HG03097 (cell line): Measurements from ENCODE around the gene HDDC3.
"Not testable (repeated sequence)": the region's sequence is repeated elsewhere in the genome, so short reads cannot be mapped to it uniquely, and the experiment has no call there.

Experiments used
- ATAC-seq: cut with Tn5 transposase; IDR thresholded peaks from one replicate; pipeline ENCODE4 v1.9.1; 2021; ENCODE audit not compliant: unreplicated experiment, low FRiP score

HDDC3 gene

DNA sequence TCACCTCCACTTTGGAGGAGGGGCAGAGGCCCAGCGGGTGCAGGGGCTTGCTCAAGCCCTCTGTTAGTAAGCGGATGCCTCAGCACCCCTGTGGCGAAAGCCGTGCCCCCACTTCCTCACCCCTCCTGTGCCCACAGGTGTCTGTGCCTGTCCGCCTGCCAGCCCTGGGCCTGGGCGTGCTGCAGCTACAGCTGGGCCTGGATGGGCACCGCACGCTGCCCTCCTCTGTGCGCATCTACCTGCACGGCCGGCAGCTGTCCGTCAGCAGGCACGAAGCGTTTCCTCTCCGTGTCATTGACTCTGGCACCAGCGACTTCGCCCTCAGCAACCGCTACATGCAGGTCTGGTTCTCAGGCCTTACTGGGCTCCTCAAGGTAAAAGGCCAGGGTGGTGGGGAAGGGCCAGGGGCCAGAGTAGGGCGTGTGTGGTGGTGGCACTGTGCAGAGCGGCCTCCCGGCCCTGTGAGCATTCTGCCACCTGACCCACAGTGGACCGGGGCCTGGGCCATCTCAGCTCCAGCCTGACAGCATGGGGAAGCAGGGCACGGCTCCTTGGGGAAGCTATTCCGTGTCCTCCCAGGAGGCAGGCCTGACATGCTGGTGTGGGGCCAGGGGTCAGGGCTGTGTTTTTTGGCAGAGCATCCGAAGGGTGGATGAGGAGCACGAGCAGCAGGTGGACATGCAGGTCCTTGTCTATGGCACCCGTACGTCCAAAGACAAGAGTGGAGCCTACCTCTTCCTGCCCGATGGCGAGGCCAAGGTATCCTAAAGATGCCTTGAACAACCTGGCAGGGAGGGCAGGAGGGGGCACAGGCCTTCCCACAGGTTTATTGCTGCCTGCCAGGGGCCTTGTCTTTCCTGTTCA, 20.2 kb downstream of the HDDC3 start:
- ATAC-seq, result no peak

DNA sequence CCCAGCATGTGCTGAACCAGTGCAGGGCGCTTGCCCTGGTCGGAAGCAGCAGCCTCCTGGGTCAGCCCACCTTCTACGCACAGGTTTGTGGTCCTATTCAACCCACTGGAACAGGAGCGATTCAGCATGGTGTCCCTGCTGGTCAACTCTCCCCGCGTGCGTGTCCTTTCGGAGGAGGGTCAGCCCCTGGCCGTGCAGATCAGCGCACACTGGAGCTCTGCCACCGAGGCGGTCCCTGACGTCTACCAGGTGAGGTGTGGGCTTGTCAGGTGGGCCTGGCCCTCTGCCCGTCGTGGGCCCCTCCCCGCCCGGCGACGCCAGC, 21.1 kb downstream of the HDDC3 start:
- ATAC-seq, result no peak

DNA sequence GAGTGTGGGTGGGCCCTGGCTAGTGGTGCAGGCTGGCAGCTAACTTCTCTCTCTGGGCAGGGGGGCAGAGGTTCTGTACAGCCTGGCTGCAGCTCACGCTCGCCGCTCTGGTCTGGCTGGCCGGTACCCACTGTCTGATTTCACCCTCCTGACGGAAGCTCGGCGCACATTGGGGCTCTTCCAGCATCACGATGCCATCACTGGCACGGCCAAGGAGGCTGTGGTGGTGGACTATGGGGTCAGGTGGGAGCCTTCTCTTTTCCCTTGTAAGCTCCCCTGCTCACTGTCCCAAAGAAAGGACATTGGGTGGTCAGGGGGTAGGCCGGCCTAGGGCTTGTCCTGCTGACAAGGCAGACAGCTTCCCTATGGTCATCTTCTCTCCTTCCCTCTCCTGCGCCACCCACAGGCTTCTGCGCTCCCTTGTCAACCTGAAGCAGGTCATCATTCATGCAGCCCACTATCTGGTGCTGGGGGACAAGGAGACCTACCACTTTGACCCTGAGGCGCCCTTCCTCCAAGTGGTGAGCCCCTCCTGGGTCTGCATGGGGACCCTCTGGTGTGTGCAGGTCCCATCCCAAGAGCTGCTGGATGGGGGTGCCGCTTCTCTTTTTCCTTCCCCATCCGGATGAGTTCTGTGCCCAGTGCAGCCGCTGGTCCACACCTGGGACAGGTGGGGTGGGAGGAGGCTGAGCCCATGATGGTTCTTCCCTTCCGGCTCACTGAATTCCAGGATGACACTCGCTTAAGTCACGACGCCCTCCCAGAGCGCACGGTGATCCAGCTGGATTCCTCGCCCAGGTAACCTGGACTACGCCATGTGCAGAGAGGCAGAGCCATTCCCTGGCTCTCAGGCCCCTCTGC, 21.7 kb downstream of the HDDC3 start:
- ATAC-seq, result no peak

DNA sequence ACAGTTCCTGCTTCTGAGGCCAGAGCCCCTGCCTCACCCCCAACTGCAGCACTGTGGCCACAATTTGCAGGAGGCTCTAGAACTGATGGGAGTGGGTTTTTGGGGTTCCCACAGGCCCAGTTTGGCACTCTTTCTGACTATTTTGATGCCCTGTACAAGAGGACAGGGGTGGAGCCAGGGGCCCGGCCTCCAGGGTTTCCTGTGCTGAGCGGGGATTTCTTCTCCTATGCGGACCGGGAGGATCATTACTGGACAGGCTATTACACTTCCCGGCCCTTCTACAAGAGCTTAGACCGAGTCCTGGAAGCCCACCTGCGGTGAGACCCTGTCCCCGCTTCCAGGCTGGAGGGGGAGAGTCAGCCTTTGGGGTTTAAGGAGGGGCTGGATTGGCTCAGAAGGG, 22.4 kb downstream of the HDDC3 start:
- ATAC-seq, result no peak

DNA sequence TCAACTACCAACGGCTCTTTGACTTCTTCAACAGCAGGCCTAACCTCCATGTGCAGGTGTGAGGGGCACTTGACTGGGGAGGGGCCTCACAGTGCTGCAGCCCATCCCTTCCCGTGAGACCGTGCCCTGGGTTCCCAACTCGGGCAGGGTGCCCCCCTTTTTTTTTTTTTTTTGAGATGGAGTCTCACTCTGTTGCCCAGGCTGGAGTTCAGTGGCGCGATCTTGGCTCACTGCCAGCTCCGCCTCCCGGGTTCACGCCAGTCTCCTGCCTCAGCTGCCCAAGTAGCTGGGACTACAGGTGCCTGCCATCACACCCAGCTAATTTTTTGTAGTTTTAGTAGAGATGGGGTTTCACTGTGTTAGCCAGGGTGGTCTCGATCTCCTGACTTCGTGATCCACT, 22.9 kb downstream of the HDDC3 start:
- not testable (repeated sequence) for ATAC-seq

DNA sequence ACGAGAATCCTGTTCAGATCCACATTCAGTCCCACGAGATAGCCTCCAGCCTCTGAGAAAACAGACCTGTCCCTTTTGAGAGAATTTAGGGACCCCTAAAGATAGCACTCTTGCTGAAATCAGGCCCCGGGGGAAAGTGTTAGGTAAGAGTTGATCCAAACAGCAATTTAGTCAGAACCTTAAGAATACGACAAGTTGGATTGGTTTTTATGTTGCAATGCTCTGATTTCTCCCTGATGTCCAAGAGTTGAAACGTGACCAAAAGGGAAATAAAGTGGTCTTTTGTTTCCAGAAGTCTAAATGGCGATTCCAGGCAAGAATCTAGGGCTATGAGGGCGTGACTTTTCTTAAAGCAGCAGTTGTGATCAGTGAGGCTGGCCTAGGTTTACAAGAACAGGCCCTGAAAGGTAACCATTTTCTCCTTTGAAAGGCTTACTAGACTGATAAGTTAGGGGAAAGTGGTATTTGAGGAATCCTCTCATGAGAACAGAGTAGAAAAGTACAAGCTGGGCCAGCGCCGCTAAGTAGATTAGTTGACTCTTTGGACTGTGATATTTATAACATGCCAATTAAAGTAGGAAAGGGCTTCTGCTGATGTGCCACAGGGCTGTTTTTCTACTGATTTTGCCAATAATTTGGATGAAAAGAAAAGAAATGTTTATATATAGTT, 24.4 kb downstream of the HDDC3 start:
- no peak for ATAC-seq

DNA sequence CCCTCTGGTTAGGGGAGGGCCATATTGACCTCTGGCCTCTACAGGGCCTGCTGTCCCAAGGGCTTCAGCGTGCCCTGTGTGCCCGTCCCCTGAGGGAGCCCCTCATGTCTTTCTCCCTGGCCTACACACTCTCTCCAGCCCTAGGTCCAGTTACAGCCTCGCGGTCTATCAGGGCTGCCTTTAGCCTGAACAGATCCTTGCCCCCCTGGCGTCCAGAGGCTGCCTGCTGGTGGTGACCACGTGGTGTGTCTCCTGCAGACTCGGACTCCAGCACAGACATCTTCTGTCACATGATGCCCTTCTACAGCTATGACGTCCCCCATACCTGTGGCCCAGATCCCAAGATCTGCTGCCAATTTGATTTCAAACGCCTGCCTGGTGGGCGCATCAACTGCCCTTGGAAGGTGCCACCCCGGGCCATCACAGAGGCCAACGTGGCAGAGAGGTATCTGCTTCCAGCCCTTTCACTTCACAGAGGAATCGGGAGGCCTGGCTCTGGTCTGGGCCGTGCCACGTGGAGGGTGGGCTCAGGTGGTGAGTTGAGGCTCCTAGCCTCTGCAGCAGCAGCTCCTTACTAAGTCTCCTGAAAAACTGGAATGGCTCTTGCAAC, 25.2 kb downstream of the HDDC3 start:
- ATAC-seq, result no peak

DNA sequence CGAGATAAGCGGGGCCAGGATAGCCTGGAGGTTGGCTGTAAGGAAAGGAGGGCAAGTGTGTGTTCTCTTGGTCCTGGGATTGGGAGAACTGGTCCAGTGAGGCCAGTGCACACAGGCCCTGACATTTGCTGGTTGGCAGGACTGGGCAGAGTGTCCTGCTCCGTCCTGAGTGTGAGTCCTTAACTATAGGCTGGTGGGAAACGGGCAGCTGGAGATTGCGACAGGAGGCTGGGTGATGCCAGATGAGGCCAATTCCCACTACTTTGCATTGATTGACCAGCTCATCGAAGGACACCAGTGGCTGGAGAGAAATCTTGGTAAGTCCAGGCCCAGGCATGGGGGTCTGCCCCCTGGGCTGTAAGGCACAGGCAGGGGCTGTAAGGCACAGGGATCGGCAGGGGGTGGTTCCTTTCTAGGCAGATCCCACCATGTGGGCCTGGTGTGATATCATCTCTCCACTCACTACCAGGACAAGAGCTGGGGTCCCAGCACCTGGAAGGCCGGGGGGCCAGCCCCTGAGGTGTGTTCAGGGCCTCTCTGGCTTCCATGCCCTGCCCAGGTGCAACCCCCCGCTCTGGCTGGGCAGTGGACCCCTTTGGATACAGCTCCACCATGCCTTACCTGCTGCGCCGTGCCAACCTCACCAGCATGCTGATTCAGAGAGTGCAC, 26.0 kb downstream of the HDDC3 start:
- ATAC-seq, result no peak

DNA sequence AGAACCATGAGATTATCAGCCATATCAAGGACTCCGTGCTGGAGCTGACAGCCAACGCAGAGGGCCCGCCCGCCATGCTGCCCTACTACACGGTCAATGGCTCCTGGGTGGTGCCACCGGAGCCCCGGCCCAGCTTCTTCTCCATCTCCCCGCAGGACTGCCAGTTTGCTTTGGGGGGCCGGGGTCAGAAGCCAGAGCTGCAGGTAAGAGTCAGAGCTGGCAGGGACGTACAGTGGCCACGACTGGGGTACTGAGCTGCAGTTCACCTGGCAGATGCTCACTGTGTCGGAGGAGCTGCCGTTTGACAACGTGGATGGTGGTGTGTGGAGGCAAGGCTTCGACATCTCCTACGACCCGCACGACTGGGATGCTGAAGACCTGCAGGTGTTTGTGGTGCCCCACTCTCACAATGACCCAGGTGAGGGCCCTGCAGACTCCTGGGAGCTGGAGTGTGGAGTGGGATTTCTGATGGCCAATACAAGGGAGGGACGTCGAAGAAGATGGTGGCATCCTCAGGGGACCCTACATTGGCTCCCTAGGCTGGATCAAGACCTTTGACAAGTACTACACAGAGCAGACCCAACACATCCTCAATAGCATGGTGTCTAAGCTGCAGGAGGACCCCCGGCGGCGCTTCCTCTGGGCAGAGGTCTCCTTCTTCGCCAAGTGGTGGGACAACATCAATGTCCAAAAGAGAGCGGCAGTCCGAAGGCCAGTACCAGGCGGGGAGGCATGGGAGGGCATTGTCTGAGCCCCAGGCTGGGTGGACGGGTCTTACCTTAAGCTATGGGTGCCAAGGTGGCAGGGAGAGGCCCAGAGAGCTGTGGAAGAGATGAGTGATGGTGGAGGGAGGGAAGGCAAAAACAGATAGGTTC, 26.8 kb downstream of the HDDC3 start:
- ATAC-seq, result no peak

DNA sequence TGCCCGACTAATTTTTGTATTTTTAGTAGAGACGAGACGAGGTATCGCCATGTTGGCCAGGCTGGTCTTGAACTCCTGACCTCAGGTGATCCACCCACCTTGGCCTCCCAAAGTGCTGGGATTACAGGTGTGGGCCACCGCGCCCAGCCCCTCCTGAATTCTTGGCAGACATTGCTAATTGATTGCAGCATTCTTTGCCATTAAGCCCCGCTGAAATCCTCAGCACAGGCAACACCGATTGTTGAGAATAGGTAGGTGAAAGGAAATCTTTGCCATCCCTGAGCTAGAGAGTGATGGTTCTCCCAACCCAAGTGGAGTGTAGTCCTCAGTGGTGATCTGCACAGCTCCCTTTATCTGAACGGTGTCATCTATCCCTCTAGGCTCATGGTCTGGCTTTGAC, 27.6 kb downstream of the HDDC3 start:
- ATAC-seq, result no peak

DNA sequence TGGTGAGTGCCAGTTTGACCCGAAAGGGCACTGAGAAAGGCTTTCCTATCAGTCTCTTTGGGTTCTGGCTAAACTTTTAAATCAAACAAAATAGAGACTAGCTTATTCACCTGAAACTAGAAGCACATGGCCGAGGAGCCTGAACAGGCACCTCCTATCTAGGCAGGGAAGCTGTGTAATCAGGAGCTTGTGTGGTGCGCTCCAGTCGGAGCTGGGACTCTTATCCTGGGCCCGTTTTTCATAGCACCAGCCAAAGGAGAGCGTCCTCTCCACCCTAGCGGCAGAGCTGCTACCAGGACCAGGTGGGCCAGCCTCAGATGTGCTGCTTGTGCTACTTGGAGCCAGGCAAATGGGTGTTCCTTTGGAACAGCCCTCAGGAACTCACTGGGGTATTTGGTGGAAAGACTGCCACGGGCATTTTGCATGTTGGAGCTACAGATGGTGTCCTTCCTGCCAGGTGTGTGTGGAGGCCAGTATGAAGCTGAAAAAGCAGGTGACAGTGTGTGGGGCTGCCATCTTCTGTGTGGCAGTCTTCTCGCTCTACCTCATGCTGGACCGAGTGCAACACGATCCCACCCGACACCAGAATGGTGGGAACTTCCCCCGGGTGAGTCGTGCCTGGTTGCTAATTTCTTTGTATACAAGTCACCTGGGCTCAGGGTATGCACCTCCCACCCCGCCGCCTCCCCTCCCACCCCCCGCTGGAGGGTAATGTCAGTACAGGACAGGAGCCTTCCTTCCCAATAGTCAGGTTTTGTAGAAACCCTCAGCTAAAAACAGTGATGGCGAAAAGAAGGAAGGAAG, 28.4 kb downstream of the HDDC3 start:
- ATAC-seq, result no peak

DNA sequence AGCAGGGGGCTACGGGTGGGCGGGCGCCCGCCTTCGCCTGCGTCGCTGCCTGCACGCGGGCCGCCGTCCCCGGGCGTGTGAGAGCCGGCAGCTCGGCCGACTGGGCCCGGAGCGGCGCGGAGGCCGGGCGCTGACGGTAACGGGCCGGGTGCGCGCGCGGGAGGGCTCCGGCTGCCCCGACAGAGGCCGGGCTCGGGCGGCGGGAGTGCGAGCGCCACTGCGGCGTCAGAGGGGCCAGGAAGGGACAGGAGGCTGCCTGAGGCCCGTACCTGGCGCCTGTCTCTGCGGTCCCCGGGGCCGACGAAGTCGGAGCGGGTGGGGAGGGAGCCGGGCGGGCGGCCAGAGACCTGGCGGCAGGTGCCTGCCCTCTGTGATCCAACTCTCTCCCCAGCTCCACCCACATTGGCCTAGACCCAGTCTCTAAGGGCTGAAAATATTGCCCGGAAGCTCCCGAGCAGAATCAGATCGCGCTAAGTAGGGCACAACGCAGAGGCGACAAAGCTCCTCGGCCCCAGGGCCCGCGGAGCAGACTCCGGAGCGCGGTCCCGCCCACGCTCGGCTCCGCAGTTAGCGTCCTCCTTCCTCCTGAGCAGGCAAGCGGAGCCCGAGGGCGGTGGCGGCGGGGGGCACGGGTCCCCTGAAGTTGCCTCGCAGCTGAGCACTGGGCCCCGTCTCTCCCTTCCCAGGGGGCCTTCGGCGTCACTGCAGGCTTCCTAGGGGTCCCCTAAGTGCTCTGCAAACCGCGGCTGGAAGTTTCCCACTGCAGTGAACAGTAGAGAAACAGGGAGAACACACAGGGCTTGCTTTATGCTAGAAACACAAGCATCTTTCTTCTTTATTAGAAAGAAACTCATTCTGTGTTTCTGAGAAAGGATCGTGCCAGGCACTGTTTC, 29.3 kb downstream of the HDDC3 start, which contains the start of gene MAN2A2:
Gene MAN2A2 (plus strand): TSS at position 463 of the 893 bp plus-strand sequence. CDS start 906 bp downstream, outside the sequence.
- ATAC-seq, result peak; percentile 28

DNA sequence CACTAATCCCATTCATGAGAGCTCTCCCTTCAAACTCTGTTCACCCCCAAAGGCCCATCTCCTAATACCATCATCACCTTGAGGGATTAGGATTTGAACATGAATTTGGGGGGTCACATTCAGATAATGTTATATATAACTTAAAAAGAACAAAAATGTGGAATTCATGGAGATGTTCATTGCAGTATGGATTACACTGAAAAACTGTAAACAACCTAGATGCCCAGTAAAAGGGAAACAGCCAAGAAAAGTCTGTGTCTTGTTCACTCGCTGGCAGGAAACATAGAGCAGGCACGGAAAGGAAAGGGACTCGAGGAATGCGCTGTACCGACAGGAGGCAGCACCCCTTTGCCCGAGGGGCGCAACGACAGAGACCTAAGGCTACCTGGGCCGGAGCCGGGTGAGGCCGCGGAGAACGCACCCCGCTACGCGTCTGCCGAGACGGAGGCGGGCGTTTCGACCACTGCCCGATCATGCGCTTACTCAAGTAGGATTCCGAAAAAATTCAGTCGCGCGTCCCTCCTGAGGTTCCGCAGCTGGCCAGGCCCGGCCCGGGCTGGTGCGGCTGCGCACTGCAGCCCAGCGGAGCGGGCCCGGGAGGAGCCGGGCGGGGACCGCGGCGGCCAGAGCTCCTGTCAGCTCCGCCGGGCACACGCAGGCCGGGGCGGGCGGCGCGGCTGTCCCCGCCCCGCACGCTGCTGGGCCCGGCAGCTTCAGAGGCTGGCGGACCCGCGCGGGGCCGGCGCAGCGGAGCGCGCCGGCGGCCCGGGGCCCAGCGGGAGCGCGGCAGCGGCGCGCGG, 30.1 kb downstream of the HDDC3 start:
- ATAC-seq, result peak; percentile 64

DNA sequence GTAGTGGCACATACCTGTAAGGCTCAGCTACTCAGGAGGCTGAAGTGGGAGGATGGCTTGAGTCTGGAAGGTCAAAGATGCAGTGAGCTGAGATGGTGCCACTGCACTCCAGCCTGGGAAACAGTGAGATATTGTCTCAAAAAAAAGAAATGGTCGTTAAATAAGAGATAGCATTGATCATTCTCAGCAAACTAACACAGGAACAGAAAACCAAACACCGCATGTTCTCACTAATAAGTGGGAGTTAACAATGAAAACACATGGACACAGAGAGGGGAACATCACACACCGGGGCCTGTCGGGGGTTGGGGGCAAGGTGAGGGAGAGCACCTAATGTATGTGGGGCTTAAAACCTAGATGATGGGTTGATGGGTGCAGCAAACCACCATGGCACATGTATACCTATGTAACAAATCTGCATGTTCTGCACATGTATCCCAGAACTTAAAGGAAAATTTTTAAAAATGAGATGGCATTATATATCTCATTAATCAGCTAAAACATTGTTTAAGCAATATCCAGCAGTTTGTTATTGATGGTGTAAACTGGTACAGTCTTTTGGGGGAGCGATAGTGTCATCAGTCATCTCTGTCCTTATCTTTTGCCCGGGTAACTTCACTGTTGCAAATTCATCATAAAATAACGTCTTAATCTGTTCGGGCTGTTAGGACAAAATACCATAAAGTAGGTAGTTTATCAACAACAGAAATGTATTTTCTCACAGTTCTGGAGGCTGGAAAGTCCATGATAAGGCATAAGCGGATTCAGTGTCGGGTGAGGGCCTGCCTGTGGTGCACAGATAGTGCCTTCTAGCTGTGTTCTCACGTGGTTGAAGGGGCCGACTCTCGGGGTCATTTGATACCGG, 30.9 kb downstream of the HDDC3 start:
- no peak for ATAC-seq

DNA sequence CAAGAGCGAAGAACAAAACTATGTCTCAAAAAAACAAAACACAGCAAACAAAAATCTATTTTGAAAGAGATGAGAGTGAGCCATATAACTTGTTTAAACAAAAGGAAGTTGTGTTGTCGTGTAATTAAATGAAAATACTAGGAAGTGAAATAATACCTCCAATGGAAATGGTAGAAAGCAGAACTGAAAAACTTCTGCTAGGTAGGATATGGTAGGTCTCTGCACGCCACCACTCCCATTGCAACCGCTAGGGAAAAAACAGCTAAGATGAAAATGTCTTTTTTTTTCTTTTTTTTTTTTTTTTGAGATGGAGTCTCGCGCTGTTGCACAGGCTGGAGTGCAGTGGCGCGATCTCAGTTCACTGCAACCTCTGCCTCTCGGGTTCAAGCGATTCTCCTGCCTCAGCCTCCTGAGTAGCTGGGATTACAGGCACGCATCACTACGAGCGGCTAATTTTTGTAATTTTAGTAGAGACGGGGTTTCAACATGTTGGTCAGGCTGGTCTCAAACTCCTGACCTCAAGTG, 35.2 kb downstream of the HDDC3 start:
- ATAC-seq, result not testable (repeated sequence)
